ENCODE results near the gene PCNX3.
"Not testable (repeated sequence)": the region's sequence is repeated elsewhere in the genome, so short reads cannot be mapped to it uniquely, and the experiment has no call there.

The PCNX3 gene

DNA sequence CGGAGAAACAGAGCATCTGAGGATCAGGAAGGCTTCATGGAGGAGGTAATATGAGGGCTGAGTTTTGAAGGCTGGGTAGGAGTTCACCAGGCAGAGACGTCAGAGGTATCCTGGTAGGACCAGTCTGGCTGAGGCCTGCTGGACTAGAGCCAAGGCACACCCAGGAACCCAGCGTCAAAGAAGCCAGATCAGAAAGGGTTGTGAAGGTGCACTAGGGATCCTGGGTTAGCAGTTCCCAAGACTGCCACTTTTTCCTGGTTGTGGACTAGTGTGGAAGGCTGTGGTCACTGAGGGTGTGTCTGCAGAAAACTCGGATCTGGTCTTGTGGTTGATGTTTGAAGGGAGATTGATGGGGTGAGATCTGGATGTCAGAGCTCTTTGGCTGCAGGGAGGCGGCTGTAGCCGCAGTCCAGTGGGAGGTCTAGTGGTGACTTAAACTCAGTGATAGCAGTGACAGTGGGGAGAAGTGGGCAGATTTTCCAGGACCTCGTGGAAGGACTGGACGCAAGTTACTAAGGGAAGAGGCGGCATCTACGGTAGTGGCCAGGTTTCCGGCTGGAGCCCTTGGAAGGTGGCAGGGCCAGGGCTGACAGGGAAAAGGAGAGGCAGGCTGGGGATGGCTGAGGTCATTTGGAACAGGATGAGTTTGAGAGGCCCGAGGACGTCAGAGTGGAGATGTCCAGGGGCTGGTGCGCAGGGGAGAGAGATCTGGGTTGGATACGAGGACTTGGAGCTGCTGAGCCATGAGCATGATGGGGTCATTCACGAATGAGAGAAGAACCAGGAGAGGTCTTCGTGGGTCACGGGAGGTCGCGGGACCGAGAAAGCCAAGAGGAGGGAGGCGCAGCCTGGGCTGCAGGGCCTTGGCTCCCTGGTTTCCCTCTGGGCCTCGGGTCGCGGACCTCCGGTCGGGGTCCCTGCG lies 36.3 kb downstream of the PCNX3 start:
- DNase-seq = peak in 3 of 56 donors; percentile 42 to 72 (median 47)

GRCh38 chr11:65652511-65653228 lies 37.1 kb downstream of the PCNX3 start:
- DNase-seq = peak in 53 of 56 donors; percentile 54 to 99 (median 86)

- DNase-seq = peak in 26 of 56 donors; percentile 8 to 73 (median 50)
Observed at GRCh38 chr11:65653229-65654225, 38.0 kb downstream of the PCNX3 start.

DNA sequence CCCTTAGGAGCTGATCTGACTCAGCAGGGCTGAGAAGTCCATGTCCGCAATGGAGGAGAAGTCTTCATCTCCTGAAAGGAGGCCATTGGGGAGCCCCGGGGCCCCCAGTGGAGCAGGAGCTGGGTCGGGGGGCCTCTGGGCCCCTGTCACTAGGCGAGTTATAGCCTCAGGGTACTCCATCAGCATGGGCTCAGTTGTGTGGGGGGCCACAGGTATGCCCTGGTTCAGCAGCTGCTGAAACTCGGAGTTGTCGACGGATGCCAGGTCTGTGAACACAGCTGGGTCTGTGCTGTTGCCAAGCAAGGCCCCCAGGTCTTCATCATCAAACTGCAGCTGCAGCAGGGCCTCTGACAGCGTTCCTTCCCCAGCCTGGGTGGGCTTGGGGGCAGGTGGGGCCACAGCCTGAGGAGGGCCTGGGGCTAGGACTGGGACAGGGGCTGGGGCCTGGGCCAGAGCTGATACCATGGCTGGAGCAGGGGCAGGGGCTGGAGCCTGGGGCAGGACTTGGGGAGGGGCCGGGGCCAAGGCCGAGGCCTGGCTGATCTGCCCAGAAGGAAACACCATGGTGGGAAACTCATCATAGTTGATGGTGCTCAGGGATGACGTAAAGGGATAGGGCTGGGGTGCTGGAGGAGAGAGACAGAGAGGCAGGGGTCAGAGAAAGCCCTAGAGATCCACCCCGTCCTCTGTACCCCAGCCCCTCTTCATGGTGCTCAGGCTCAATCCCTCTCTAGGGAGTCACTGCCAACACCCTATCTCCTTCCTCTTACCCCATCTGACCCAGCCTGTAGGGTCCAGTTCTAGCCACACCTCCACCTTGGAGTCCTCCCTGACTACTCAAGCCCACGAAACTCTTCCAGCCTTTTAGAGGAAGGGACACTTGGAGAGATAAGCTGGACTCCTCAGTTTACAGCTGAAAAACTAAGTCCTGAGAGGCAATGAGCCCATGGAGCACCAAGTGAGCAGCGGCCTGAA lies 39.1 kb downstream of the PCNX3 start:
- no peak for DNase-seq

DNA sequence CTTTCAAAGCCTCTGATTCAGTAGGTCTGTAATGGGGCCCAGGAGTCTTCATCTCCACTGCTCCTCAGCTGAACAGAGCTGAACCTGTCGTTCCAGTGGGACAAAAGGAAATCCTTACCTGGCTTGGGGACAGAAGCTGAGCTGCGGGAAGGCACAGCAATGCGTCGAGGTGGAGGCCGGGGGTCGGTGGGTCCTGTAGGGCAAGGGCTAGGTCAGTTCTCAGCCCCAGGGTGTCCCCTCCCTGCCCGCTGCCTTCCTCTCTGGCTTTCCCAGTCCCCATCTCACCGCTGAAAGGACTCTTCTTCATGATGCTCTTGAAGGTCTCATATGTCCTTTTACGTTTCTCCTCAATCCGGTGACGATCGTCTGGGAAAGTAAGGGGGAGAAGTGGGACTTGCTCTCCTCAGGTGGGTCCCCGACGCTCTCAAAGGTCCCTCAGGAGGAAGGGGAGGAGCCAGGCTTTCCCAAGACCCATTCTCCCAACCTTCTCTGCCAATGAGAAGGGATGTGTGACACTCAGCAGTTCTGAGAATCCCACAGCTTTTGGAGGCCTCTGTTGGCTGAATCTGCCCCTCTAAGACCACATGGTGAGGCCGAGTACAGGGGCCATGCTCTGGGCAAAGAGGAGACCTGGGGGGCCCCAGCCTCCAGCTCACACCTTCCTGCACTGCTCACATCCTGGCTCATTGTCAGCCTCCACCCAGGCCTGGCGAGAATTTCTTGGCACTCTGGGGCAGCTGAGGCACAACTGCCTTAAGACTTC lies 40.2 kb downstream of the PCNX3 start:
- no peak for DNase-seq

DNA sequence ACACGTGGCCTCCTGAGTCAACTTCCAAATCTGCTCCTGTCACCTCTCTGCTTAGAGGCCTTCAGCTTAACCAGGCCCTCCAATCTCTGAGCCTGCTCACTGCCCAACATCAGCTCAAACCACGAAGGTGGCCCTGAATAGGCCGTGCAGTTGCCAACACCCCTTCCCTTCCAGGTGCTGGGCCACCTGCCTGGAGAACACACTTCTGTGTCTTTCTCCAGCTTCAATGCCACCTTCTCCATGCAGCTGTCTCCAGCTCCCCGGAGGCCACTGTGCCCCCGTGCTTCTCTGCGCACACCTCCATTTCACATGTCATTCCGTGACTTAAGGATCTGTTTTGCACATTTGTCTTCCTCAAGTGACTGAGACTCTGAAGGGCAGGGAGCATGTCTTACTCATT lies 41.9 kb downstream of the PCNX3 start:
- DNase-seq = no peak

DNA sequence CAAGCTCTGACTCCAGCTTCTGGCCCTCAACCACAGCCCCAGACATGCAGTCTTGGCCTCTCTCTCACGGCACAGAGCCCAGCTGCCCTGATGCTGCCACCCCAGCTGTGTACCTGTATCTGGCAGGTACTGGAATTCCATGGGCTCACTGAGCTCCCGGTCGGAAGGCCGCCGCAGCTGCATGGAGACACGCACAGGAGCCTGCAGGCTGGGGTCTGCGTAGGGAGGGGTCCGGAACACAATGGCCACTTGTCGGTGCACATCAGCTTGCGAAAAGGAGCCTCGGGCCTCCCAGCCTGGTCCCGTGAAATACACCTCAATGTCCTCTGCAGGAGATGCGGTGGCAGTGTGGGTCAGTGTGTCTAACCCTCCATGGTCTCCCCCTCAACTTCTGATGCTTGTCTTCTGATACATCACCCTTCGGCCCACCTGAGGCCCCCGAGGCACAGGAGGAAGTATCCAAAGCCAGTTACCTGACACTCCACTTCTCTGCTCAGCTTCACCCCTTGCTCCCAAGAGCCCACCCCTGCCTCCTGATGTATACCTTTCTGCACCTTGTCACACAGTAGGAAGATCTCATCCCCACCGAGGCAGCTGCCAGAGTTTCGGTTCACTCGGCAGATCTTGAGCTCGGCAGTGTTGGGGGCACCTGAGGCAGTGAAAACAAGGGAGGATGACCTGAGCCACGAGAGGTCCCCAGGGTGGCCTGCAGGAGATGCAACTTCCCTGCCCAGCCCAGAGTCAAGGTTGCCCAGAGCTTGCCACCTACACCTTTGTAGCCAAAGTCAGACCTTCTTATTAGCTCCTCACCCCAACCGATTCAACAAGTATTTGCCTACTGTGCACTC lies 42.8 kb downstream of the PCNX3 start:
- no peak for DNase-seq

GRCh38 chr11:65660038-65660437 lies 44.5 kb downstream of the PCNX3 start:
- DNase-seq = no peak

GRCh38 chr11:65660908-65661307 lies 45.3 kb downstream of the PCNX3 start:
- not testable (repeated sequence) for DNase-seq

DNA sequence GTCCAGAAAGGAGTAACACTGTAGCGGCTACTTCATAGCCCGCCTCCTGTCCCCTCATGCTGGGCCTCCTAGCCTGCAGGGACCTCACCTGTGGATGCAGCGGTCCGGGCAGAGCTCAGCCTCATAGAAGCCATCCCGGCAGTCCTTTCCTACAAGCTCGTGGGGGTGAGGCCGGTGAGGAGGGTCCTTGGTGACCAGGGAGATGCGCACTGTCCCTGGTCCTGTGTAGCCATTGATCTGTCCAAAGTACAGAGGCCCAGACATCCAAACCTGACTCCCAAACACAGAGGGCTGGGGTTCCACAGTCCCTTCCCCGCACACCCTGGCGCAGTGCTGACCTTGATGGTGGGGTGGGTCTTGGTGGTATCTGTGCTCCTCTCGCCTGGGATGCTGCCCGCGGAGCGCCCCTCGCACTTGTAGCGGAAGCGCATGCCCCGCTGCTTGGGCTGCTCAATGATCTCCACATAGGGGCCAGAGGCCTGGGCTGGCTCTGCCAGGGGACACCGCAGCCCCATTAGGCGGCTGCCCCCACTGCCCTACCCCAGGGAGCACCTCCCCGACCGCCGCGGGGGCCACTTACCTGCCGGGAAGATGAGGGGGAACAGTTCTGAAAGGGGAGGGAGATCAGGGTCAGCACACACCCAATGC lies 46.1 kb downstream of the PCNX3 start:
- no peak for DNase-seq

DNA sequence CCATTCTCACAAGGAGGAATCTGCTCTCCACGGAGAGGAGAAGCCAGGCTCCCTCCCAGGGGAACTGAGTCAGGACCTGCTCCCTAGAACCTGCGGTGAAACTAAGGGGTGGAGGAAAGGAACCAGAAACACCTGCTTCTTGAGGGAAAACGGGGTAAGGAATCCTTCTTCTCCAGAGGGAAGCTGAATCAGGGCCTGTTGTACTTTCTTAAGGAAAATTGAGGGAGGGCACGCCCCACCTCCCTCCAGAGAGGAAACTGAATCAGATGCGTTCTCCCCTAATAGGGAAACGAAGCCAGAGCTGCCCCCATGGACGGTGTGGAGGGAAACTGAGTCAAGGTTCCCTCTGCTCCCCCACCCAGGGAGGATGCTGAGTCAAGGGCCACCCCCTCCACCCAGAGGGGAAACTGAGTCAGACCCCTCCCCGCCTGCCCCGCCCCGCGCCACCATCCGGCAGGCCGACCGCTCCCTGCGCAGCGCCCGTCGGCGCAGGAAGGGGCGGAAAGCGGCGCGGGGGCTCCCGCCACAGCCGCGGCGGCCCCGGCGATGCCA lies 46.7 kb downstream of the PCNX3 start:
- no peak for DNase-seq

DNA sequence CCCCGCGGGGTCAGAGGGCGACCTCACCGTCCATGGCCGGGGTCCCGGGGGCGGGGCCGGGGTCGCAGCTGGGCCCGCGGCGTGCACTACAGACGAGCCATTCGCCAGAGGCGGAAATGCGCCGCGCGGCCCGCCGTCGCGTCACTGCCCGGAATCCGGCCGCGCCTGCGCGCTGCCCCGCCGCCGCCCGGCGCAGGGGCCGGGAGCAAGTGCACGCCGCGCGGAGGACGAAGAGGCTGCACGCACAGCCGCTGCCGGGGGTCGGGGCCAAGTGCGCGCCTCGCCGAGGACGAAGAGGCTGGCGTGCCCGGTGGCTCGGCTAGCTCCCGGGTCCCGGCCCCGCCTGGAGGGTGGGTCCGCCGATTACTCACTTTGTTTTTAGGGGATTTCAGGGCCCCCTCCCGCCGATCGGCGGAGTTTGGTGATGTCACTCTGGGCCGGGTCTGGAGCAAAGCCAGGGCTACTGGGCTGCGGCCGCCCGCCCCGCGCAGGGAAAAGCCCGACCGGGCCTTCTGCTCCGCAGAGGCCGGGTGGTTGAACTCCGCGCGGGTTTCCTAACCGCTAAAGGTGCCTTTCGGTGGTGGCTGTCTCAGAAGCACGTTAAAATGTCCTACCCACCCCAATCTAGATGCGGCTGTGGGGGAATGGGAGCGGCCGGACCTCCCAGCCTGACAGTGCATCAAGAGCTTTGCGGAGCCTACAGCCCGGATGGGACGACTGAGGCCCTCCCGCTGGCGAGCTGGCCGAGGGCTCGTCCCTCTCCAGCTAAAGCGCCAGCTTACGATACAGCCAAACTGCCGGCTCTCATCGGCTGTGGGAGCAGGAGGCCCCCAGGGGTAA lies 47.4 kb downstream of the PCNX3 start, which contains the start of gene RELA:
RELA (minus strand) TSS at position 118 of the 840 bp plus-strand sequence; CDS start at position 34, 84 bp downstream.
- DNase-seq = peak in 55 of 56 donors; percentile 65 to 100 (median 91)

GRCh38 chr11:65663639-65664200 lies 48.1 kb downstream of the PCNX3 start:
- DNase-seq = peak in 38 of 56 donors; percentile 27 to 83 (median 69)

DNA sequence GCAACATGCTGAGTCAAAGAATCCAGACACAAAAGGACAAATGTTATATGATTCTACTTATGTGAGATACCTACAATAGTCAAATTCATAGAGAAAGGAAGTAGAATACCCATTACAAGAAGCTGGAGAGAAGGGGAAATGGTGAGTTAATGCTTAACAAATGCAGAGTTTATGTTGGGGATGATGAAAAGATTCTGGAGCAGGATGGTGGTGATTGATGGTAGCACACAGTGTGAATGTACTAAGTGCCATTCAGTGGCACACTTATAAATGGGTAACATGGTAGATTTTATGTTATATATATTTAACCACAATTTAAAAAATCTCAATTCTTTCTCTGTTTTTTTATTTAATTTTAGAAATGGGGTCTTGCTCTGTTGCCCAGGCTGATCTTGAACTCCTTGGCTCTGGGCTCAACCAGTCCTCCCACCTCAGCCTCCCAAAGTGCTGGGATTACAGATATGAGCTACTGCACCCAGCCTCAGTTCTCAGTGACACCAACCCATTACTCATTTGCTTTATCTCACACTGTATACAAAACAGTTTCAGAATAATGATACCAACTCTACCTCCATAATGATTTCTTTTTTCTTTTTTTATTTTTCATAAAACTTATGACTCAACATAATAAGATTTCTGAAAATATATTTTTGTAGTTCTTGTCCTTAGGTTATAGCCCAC lies 56.7 kb downstream of the PCNX3 start:
- DNase-seq = no peak

- DNase-seq = no peak
Observed at GRCh38 chr11:65672982-65673381, 57.4 kb downstream of the PCNX3 start.
